DOHH2 (cell line): ENCODE measurements around the gene ATP6V1G1.

ENCODE experiments used
- H3F3A ChIP-seq: fragments of 200-600 bp; sonication (generic), shearing (Covaris generic); 2 replicates; pipeline ENCODE4 v1.6.0; 2016; ENCODE audit warnings: antibody characterized with exemption, mild to moderate bottlenecking; ENCODE audit not compliant: control insufficient read depth, insufficient read depth
- H3K27ac ChIP-seq: fragments of 200-600 bp; sonication (generic); 2 replicates; pipeline ENCODE4 v1.5.1; 2014; ENCODE audit warnings: low read depth, mild to moderate bottlenecking, low read length, moderate library complexity
- H3K27me3 ChIP-seq: fragments of 200-600 bp; sonication (generic); 2 replicates; pipeline ENCODE4 v1.6.1; 2014; ENCODE audit warnings: mild to moderate bottlenecking, low read length, mixed read lengths; ENCODE audit not compliant: control insufficient read depth
- H3K36me3 ChIP-seq: fragments of 200-600 bp; sonication (generic); 2 replicates; pipeline ENCODE4 v1.6.1; 2014; ENCODE audit warnings: mild to moderate bottlenecking, low read length, moderate library complexity, mixed read lengths; ENCODE audit not compliant: control insufficient read depth
- H3K4me1 ChIP-seq: fragments of 200-600 bp; sonication (generic); 2 replicates; pipeline ENCODE4 v1.6.1; 2014; ENCODE audit warnings: mild to moderate bottlenecking, low read length, mixed read lengths; ENCODE audit not compliant: control insufficient read depth
- H3K4me2 ChIP-seq: fragments of 200-600 bp; sonication (generic); 2 replicates; pipeline ENCODE4 v1.6.0; 2014; ENCODE audit warnings: mild to moderate bottlenecking, low read length, moderate library complexity
- H3K4me3 ChIP-seq: fragments of 200-600 bp; sonication (generic); 2 replicates; pipeline ENCODE4 v1.5.1; 2014; ENCODE audit warnings: mild to moderate bottlenecking, low read length, mixed read lengths
- H3K79me2 ChIP-seq: fragments of 200-600 bp; sonication (generic); 2 replicates; pipeline ENCODE4 v1.6.1; 2014; ENCODE audit warnings: mild to moderate bottlenecking, low read length, mixed read lengths; ENCODE audit not compliant: control insufficient read depth
- H3K9me2 ChIP-seq: fragments of 200-600 bp; sonication (generic); replicated peaks from 2 replicates; pipeline ENCODE4 v1.6.1; 2014; ENCODE audit warnings: mild to moderate bottlenecking, low read length, mixed read lengths; ENCODE audit not compliant: control insufficient read depth
- H3K9me3 ChIP-seq: fragments of 200-600 bp; sonication (generic); 2 replicates; pipeline ENCODE4 v1.6.1; 2014; ENCODE audit warnings: antibody characterized with exemption, low read length, mixed read lengths; ENCODE audit not compliant: control insufficient read depth, insufficient read depth
- H4K20me1 ChIP-seq: fragments of 200-600 bp; sonication (generic); 2 replicates; pipeline ENCODE4 v1.6.0; 2014; ENCODE audit warnings: low read depth, mild to moderate bottlenecking, antibody characterized with exemption, low read length, moderate library complexity; ENCODE audit not compliant: control insufficient read depth, insufficient read depth
- CTCF ChIP-seq: fragments of 200-600 bp; sonication (generic); IDR thresholded peaks from one replicate; pipeline ENCODE4 v1.5.1; 2014; ENCODE audit warnings: antibody characterized with exemption, mild to moderate bottlenecking, low read depth, low read length; ENCODE audit not compliant: poor library complexity, severe bottlenecking
- EZH2phosphoT487 ChIP-seq: fragments of 200-600 bp; sonication (generic); IDR thresholded peaks from 2 replicates; pipeline ENCODE4 v1.6.1; 2017; ENCODE audit warnings: borderline replicate concordance, mild to moderate bottlenecking, antibody characterized with exemption, low read length, moderate library complexity, mixed read lengths

ATP6V1G1 gene

GRCh38 chr9:114588651-114589526 lies 1.3 kb downstream of the ATP6V1G1 start:
- peak overlapping the region; percentile 89 for H3K4me3 ChIP-seq
- H3K27me3 ChIP-seq = no peaks in the 10 kb centered on the region
- no peaks in the 10 kb centered on the region for H3K9me2 ChIP-seq
- peaks cover 68% of the 10 kb centered on the region for H3K79me2 ChIP-seq
- H3K9me3 ChIP-seq = no peaks in the 10 kb centered on the region
- peaks cover 39% of the 10 kb centered on the region for H3K36me3 ChIP-seq
- H3F3A ChIP-seq = peaks cover 21% of the 10 kb centered on the region
- H3K27ac ChIP-seq = peak overlapping the region; percentile 87
- peaks cover 25% of the 10 kb centered on the region for H4K20me1 ChIP-seq
- peak overlapping the region; percentile 94 for H3K4me2 ChIP-seq
- no peak for TF ChIP-seq EZH2phosphoT487
- no peak for TF ChIP-seq CTCF
- peaks cover 60% of the 10 kb centered on the region for H3K4me1 ChIP-seq

- H3K27me3 ChIP-seq = no peaks in the 10 kb centered on the region
- TF ChIP-seq CTCF = no peak
- TF ChIP-seq EZH2phosphoT487 = no peak
- H3K79me2 ChIP-seq = peaks cover 79% of the 10 kb centered on the region
- peak overlapping the region; percentile 90 for H3K27ac ChIP-seq
- peak overlapping the region; percentile 89 for H3K4me3 ChIP-seq
- peaks cover 25% of the 10 kb centered on the region for H4K20me1 ChIP-seq
- H3K9me3 ChIP-seq = no peaks in the 10 kb centered on the region
- peaks cover 50% of the 10 kb centered on the region for H3K4me1 ChIP-seq
- H3K36me3 ChIP-seq = peaks cover 54% of the 10 kb centered on the region
- H3K4me2 ChIP-seq = peak overlapping the region; percentile 94; the same call in 1 of the 2 replicates
- H3F3A ChIP-seq = peaks cover 19% of the 10 kb centered on the region
- H3K9me2 ChIP-seq = no peaks in the 10 kb centered on the region
Measured at GRCh38 chr9:114590328-114590727, 2.8 kb downstream of the ATP6V1G1 start.

- Histone ChIP-seq H3K27me3 (no peaks in the 10 kb centered on the region), H4K20me1 (peaks cover 25% of the 10 kb centered on the region), H3F3A (peaks cover 19% of the 10 kb centered on the region), H3K79me2 (peaks cover 83% of the 10 kb centered on the region), H3K4me3 (peak overlapping the region; percentile 69), H3K9me3 (no peaks in the 10 kb centered on the region), H3K36me3 (peaks cover 60% of the 10 kb centered on the region), H3K27ac (peak overlapping the region; percentile 90), H3K4me2 (peak overlapping the region; percentile 94), H3K4me1 (peaks cover 50% of the 10 kb centered on the region), H3K9me2 (no peaks in the 10 kb centered on the region)
- TF ChIP-seq EZH2phosphoT487 = no peak
- TF ChIP-seq CTCF = no peak
Measured at GRCh38 chr9:114591291-114591787, 3.8 kb downstream of the ATP6V1G1 start.
